Neural progenitor cell (in vitro differentiated cells): ENCODE measurements around the gene CRIM1.

Experiments used
- EZH2 ChIP-seq: fragments of 200-600 bp; sonication (generic); IDR thresholded peaks from 2 replicates; pipeline ENCODE4 v1.6.1; 2017; ENCODE audit warnings: antibody characterized with exemption, mild to moderate bottlenecking, moderate library complexity
- TF ChIP-seq, protein P1 (sequence below): fragments of 200-600 bp; sonication (generic); IDR thresholded peaks from 2 replicates; pipeline ENCODE4 v1.5.1; 2017; ENCODE audit warnings: antibody characterized with exemption, mild to moderate bottlenecking

DNA sequence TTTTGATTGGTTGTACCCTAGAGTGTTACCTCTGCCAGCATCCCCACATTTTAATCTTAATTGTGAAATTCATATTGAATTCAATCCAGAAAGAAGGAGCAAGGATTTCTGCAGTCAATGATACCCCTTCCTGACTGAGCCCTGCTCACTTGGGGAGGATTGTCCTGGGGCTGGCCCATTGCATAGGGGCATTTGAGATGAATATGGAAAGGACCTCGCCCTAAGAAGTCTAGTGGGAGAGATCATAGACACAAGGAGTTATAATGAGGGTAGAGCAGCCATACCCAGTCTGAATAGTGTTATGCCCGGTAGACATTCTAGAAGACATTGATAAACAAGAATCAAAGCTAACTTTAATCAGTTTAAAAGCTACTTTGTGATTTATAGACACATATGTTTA lies 53.8 kb downstream of the CRIM1 start:
- TF ChIP-seq, protein P1, sequence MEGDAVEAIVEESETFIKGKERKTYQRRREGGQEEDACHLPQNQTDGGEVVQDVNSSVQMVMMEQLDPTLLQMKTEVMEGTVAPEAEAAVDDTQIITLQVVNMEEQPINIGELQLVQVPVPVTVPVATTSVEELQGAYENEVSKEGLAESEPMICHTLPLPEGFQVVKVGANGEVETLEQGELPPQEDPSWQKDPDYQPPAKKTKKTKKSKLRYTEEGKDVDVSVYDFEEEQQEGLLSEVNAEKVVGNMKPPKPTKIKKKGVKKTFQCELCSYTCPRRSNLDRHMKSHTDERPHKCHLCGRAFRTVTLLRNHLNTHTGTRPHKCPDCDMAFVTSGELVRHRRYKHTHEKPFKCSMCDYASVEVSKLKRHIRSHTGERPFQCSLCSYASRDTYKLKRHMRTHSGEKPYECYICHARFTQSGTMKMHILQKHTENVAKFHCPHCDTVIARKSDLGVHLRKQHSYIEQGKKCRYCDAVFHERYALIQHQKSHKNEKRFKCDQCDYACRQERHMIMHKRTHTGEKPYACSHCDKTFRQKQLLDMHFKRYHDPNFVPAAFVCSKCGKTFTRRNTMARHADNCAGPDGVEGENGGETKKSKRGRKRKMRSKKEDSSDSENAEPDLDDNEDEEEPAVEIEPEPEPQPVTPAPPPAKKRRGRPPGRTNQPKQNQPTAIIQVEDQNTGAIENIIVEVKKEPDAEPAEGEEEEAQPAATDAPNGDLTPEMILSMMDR: no peak
- TF ChIP-seq EZH2: no peak
